ENCODE results near the gene KCNAB1.
"Not testable (repeated sequence)": the region's sequence is repeated elsewhere in the genome, so short reads cannot be mapped to it uniquely, and the experiment has no call there.

KCNAB1 gene

GRCh38 chr3:156120528-156121251, at the start of gene KCNAB1:
KCNAB1 (plus strand) TSS chr3:156120578.
- no peak within 1 kb of the TSS for H3K27ac Mint-ChIP-seq
- H3K4me3 Mint-ChIP-seq: no peak within 1 kb of the TSS
- no peaks in the 10 kb centered on the region for H3K4me1 Mint-ChIP-seq (ENCODE audit: low read depth)
- H3K27me3 Mint-ChIP-seq: no peaks in the 10 kb centered on the region
- H3K36me3 Mint-ChIP-seq: no peaks in the 10 kb centered on the region
- no peaks in the 10 kb centered on the region for H3K9me3 Mint-ChIP-seq (ENCODE audit: low read depth)

- Mint-ChIP-seq H3K4me3 (no peak overlapping the region), H3K9me3 (ENCODE audit: low read depth) (no peaks in the 10 kb centered on the region), H3K27ac (no peak overlapping the region), H3K4me1 (ENCODE audit: low read depth) (no peaks in the 10 kb centered on the region), H3K27me3 (peaks cover 7% of the 10 kb centered on the region), H3K36me3 (no peaks in the 10 kb centered on the region)
These were observed 49.3 kb upstream of the KCNAB1 start for GRCh38 chr3:156071031-156071430.

DNA sequence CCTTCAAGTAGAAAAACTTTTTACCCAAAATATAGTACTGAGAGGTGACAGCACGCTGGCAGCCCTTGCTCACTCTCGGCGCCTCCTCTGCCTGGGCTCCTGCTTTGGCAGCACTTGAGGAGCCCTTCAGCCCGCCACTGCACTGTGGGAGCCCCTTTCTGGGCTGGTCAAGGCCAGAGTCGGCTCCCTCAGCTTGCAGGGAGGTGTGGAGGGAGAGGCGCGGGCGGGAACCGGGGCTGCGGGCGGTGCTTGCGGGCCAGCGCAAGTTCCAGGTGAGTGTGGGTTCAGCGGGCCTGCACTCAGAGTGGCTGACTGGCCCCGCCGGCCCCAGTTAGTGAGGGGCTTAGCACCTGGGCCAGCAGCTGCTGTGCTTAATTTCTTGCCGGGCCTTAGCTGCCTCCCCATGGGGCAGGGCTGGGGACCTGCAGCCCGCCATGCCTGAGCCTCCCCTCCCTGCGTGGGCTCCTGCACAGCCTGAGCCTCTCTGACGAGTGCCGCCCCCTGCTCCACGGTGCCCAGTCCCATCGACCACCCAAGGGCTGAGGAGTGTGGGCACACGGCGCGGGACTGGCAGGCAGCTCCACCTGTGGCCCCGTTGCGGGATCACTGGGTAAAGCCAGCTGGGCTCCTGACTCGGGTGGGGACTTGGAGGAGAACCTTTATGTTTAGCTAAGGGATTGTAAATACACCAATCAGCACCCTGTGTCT, 47.3 kb upstream of the KCNAB1 start:
- not testable (repeated sequence) for H3K27ac Mint-ChIP-seq; H3K36me3 Mint-ChIP-seq; H3K4me3 Mint-ChIP-seq; H3K4me1 Mint-ChIP-seq (ENCODE audit: low read depth); H3K27me3 Mint-ChIP-seq; H3K9me3 Mint-ChIP-seq (ENCODE audit: low read depth)

GRCh38 chr3:156090126-156090525, 30.3 kb upstream of the KCNAB1 start:
- Mint-ChIP-seq H3K27ac (no peak overlapping the region), H3K4me3 (no peak overlapping the region), H3K9me3 (ENCODE audit: low read depth) (no peaks in the 10 kb centered on the region), H3K4me1 (ENCODE audit: low read depth) (no peaks in the 10 kb centered on the region), H3K27me3 (peaks cover 3% of the 10 kb centered on the region), H3K36me3 (no peaks in the 10 kb centered on the region)

GRCh38 chr3:156093964-156094363, 26.4 kb upstream of the KCNAB1 start:
- no peaks in the 10 kb centered on the region for H3K36me3 Mint-ChIP-seq
- no peaks in the 10 kb centered on the region for H3K4me1 Mint-ChIP-seq (ENCODE audit: low read depth)
- no peak overlapping the region for H3K27ac Mint-ChIP-seq
- H3K27me3 Mint-ChIP-seq: peaks cover 10% of the 10 kb centered on the region
- H3K9me3 Mint-ChIP-seq (ENCODE audit: low read depth): no peaks in the 10 kb centered on the region
- H3K4me3 Mint-ChIP-seq: no peak overlapping the region

GRCh38 chr3:156094391-156094790, 26.0 kb upstream of the KCNAB1 start:
- Mint-ChIP-seq H3K4me1 (ENCODE audit: low read depth) (no peaks in the 10 kb centered on the region), H3K36me3 (no peaks in the 10 kb centered on the region), H3K4me3 (no peak overlapping the region), H3K27ac (no peak overlapping the region), H3K27me3 (peaks cover 10% of the 10 kb centered on the region), H3K9me3 (ENCODE audit: low read depth) (no peaks in the 10 kb centered on the region)

GRCh38 chr3:156095652-156096051, 24.7 kb upstream of the KCNAB1 start:
- not testable (repeated sequence) for H3K4me1 Mint-ChIP-seq (ENCODE audit: low read depth)

GRCh38 chr3:156098437-156099035, 21.8 kb upstream of the KCNAB1 start:
- Mint-ChIP-seq H3K27ac (no peak overlapping the region), H3K4me1 (ENCODE audit: low read depth) (no peaks in the 10 kb centered on the region), H3K4me3 (no peak overlapping the region), H3K9me3 (ENCODE audit: low read depth) (no peaks in the 10 kb centered on the region), H3K27me3 (peaks cover 7% of the 10 kb centered on the region), H3K36me3 (no peaks in the 10 kb centered on the region)

More at GRCh38 chr3:156095652-156096051, 24.7 kb upstream of the KCNAB1 start:
- H3K27me3 Mint-ChIP-seq; H3K9me3 Mint-ChIP-seq (ENCODE audit: low read depth); H3K27ac Mint-ChIP-seq; H3K4me3 Mint-ChIP-seq; H3K36me3 Mint-ChIP-seq: not testable (repeated sequence)

DNA sequence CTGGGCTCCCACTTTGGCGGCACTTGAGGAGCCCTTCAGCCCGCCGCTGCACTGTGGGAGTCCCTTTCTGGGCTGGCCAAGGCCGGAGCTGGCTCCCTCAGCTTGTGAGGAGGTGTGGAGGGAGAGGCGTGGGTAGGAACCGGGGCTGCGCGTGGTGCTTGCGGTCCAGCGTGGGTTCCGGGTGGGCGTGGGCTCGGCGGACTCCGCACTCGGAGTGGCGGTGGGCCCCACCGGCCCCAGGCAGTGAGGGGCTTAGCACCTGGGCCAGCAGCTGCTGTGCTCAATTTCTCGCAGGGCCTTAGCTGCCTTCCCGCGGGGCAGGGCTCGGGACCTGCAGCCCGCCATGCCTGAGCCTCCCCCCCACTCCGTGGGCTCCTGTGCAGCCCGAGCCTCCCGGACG, 21.0 kb upstream of the KCNAB1 start:
- H3K27me3 Mint-ChIP-seq; H3K9me3 Mint-ChIP-seq (ENCODE audit: low read depth); H3K36me3 Mint-ChIP-seq; H3K4me1 Mint-ChIP-seq (ENCODE audit: low read depth); H3K27ac Mint-ChIP-seq; H3K4me3 Mint-ChIP-seq: not testable (repeated sequence)

- H3K9me3 Mint-ChIP-seq (ENCODE audit: low read depth); H3K4me3 Mint-ChIP-seq; H3K27ac Mint-ChIP-seq; H3K4me1 Mint-ChIP-seq (ENCODE audit: low read depth); H3K36me3 Mint-ChIP-seq; H3K27me3 Mint-ChIP-seq: not testable (repeated sequence)
These were observed 20.4 kb upstream of the KCNAB1 start for GRCh38 chr3:156099984-156100383.

DNA sequence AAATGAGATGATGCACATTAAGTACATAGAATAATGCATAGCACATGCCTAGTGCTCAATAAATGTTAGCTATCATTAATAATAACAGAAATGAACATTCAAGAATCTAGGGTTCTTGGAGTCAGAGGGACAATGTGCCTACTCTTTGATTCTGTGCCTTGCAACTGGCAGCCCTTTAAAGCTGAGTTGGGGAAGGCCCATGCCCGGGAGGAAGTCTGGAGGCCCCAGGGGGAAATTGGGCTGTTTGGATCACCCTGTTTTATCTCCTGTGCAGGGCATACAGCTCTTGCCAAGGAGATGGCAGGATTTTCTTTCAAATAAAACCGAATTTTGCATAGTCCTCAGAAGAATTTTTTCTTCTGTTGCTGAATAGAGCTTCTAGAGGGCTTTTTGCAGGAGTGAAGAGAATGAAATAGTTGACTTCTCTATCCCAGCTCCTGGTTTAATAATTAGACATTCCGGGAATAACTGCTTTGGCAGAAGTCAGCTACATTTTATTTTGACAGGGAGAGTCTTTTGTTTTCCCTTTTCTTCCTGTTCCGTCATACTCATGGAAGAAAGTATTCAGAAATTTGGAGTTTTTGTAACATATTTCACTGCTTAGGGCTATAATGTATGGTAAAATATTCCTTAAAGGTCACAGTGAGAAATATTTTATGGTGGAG, 18.0 kb upstream of the KCNAB1 start:
- Mint-ChIP-seq H3K9me3 (ENCODE audit: low read depth) (no peaks in the 10 kb centered on the region), H3K36me3 (no peaks in the 10 kb centered on the region), H3K4me1 (ENCODE audit: low read depth) (no peaks in the 10 kb centered on the region), H3K27ac (no peak overlapping the region), H3K4me3 (no peak overlapping the region), H3K27me3 (peaks cover 4% of the 10 kb centered on the region)

DNA sequence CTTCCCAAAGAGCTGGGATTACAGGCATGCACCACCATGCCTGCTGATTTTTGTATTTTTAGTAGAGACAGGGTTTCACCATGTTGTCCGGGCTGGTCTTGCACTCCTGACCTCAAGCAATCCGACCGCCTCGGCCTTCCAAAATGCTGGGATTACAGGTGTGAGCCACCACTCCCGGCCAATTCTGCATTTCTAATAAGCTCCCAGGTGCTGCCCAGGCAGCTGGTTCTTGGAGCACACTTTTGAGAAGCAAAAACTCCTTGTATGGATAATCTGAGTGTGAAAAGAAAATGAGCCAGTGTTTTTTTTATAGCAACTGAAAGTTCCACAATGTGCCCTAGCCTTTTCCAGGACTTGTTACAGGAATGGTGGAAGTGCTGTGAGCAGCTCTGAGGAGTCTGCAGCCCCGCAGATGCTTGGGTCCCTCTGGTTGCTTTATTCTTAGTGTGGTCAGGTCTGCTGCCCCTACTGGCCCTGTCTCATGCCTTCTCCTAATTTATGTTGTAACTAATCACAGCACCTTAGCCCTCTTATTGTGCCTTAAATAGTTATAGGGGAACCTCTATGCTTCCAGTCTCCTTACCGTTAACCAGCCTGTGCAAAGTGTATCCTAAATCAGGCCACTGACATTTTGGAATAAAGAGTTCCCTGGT, 13.5 kb upstream of the KCNAB1 start:
- H3K4me3 Mint-ChIP-seq: no peak overlapping the region
- H3K27ac Mint-ChIP-seq: no peak overlapping the region
- no peaks in the 10 kb centered on the region for H3K9me3 Mint-ChIP-seq (ENCODE audit: low read depth)
- no peaks in the 10 kb centered on the region for H3K36me3 Mint-ChIP-seq
- H3K4me1 Mint-ChIP-seq (ENCODE audit: low read depth): no peaks in the 10 kb centered on the region
- peaks cover 5% of the 10 kb centered on the region for H3K27me3 Mint-ChIP-seq

- Mint-ChIP-seq H3K36me3 (peaks cover 1% of the 10 kb centered on the region), H3K27ac (no peak overlapping the region), H3K4me1 (ENCODE audit: low read depth) (no peaks in the 10 kb centered on the region), H3K27me3 (peaks cover 5% of the 10 kb centered on the region), H3K4me3 (no peak overlapping the region), H3K9me3 (ENCODE audit: low read depth) (no peaks in the 10 kb centered on the region)
These were observed 12.9 kb upstream of the KCNAB1 start for GRCh38 chr3:156107504-156107903.

DNA sequence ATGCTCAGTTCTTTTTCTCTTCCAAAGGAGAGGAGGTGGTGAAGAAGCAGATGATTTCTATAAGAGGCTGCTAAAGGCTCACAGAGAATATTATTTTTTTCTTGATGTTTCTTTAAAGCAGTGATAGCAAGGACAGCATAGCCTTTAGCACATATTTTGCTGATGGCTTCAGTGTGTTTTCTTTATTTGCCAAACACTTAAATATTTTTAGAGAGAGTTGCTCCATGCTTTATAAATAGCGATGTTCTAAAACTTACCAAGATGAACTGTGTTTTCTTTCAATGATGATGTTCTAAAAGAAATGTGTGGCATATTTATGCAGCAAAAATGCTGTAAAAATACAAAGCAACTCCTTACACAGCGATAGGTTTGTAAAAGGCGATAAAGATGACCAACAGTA, 11.8 kb upstream of the KCNAB1 start:
- no peaks in the 10 kb centered on the region for H3K4me1 Mint-ChIP-seq (ENCODE audit: low read depth)
- H3K4me3 Mint-ChIP-seq: no peak overlapping the region
- no peaks in the 10 kb centered on the region for H3K9me3 Mint-ChIP-seq (ENCODE audit: low read depth)
- no peak overlapping the region for H3K27ac Mint-ChIP-seq
- peaks cover 7% of the 10 kb centered on the region for H3K27me3 Mint-ChIP-seq
- peaks cover 2% of the 10 kb centered on the region for H3K36me3 Mint-ChIP-seq

- no peaks in the 10 kb centered on the region for H3K4me1 Mint-ChIP-seq (ENCODE audit: low read depth)
- H3K27me3 Mint-ChIP-seq: peaks cover 11% of the 10 kb centered on the region
- H3K4me3 Mint-ChIP-seq: no peak overlapping the region
- H3K36me3 Mint-ChIP-seq: peaks cover 2% of the 10 kb centered on the region
- no peaks in the 10 kb centered on the region for H3K9me3 Mint-ChIP-seq (ENCODE audit: low read depth)
- no peak overlapping the region for H3K27ac Mint-ChIP-seq
These were observed 10.4 kb upstream of the KCNAB1 start for GRCh38 chr3:156109989-156110388.
